PFSK-1 (cell line): ENCODE results near the gene HOTAIR.

Experiments
- POLR2AphosphoS5 ChIP-seq: IDR thresholded peaks from 2 replicates; pipeline ENCODE4 v1.6.1; 2012; ENCODE audit warnings: low read depth, mild to moderate bottlenecking, control low read depth, low read length, moderate library complexity
- TAF1 ChIP-seq: IDR thresholded peaks from 2 replicates; pipeline ENCODE4 v1.6.1; 2012; ENCODE audit warnings: low read length, control low read depth, borderline replicate concordance; ENCODE audit not compliant: insufficient read depth

DNA sequence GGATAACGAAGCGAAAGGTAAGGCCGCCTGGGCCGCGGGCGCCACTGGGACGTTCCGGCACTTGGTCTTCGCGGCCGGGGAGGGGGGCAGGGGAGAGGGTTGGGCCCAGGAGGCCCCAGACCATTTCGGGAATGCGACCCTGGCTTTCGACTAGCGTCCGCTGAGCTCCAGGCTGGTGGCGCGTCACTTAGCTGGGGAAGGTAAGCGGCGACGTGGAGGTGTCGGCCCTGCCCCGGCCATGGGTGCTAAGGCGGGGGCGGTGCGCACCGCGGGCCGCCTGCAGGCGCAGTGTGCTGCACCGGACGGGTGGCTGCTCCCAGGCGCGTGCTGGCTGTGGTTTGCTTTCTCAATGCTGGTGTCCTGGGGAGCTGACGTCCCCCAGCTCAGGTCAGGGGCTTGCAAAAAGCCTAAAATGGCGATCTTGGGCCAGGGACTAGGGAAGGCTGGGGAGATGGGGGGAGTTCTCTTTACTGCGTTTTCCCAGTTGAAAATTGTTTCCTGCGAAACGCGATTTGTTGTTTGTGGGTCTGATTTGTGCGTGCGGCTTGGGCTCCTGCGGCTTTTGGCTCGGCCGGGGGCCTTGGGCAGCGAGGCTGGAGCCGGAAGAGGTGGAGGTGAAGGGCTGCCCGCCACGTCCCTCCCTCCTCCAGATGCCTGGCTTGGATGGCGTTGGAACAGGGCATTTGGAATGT, 11.4 kb upstream of the HOTAIR start:
- no peak for TF ChIP-seq POLR2AphosphoS5
- TF ChIP-seq TAF1, result no peak
